HG03064 (cell line): ENCODE data around the gene KRTAP13-2.

Source experiments
- ATAC-seq: cut with Tn5 transposase; IDR thresholded peaks from one replicate; pipeline ENCODE4 v1.9.1; 2021; ENCODE audit warnings: low read depth; ENCODE audit not compliant: unreplicated experiment

Gene KRTAP13-2

GRCh38 chr21:30329203-30329875 is 42.7 kb downstream of the KRTAP13-2 start:
- no peak for ATAC-seq

GRCh38 chr21:30326390-30326789 is 45.7 kb downstream of the KRTAP13-2 start:
- no peak for ATAC-seq
